ENCODE data around the gene NT5C1A. TPM values are rescaled to one million over a fixed set of nuclear protein-coding genes. Genes with fewer than 3 reads are reported as not detected.

The NT5C1A gene
- polyA plus RNA-seq, 2 of the 4 experiments (the other 2 are of a cell fraction): not detected

GRCh38 chr1:39626646-39627045, 45.3 kb downstream of the NT5C1A start:
- 85% methylated on average over 15 of the region's 16 CpGs for WGBS (ENCODE audit: missing lambda C conversion rate)
- no peak overlapping the region for H3K4me3 ChIP-seq
- POLR2A ChIA-PET: no interaction called here
- no peak overlapping the region for H3K4me2 ChIP-seq
- DNase-seq (ENCODE audit: low read depth in 1 of 2, low spot score in 1 of 2) (no peak), ATAC-seq (no peak), FAIRE-seq (no peak)
- no peak overlapping the region for H3K27ac ChIP-seq
- CTCF ChIA-PET: interaction anchor here (0.9 to 1.5 kb wide), 3 partner anchors 10 to 27 kb away, joined by 3 to 7 read pairs (median 3); no protein-coding TSS in a partner anchor
- no peak for TF ChIP-seq BHLHE40 (IDR thresholded peaks at IDR 0.05; ENCODE audit: low read depth, low read length)
- no peak for TF ChIP-seq TFCP2L1 (CRISPR knock-in tag; IDR thresholded peaks at IDR 0.05)
- TF ChIP-seq CBX8 (IDR thresholded peaks at IDR 0.05): no peak
- no peak for TF ChIP-seq KDM5A (IDR thresholded peaks at IDR 0.05)
- no peak for TF ChIP-seq RNF2 (IDR thresholded peaks at IDR 0.05; ENCODE audit: borderline replicate concordance, low read depth)
- TF ChIP-seq, protein P1, sequence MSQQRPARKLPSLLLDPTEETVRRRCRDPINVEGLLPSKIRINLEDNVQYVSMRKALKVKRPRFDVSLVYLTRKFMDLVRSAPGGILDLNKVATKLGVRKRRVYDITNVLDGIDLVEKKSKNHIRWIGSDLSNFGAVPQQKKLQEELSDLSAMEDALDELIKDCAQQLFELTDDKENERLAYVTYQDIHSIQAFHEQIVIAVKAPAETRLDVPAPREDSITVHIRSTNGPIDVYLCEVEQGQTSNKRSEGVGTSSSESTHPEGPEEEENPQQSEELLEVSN (IDR thresholded peaks at IDR 0.05; ENCODE audit: borderline replicate concordance, low read depth): no peak
- no peak for TF ChIP-seq POLR2AphosphoS2 (conservative IDR thresholded peaks at IDR 0.05; ENCODE audit: low read length)
- no peak for TF ChIP-seq MYC (IDR thresholded peaks at IDR 0.05; ENCODE audit: borderline replicate concordance, low read length)
- TF ChIP-seq CBX2 (IDR thresholded peaks at IDR 0.05; ENCODE audit: borderline replicate concordance, low read depth): no peak
- TF ChIP-seq ZSCAN20 (CRISPR knock-in tag; IDR thresholded peaks at IDR 0.05): no peak
- TF ChIP-seq PHF8 (IDR thresholded peaks at IDR 0.05; ENCODE audit: borderline replicate concordance, low read depth): no peak
- TF ChIP-seq CTCF (IDR thresholded peaks at IDR 0.05): no peak
- TF ChIP-seq, protein P2, sequence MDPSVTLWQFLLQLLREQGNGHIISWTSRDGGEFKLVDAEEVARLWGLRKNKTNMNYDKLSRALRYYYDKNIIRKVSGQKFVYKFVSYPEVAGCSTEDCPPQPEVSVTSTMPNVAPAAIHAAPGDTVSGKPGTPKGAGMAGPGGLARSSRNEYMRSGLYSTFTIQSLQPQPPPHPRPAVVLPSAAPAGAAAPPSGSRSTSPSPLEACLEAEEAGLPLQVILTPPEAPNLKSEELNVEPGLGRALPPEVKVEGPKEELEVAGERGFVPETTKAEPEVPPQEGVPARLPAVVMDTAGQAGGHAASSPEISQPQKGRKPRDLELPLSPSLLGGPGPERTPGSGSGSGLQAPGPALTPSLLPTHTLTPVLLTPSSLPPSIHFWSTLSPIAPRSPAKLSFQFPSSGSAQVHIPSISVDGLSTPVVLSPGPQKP (IDR thresholded peaks at IDR 0.05; ENCODE audit: low read depth, low read length): no peak
- TF ChIP-seq, protein P3, sequence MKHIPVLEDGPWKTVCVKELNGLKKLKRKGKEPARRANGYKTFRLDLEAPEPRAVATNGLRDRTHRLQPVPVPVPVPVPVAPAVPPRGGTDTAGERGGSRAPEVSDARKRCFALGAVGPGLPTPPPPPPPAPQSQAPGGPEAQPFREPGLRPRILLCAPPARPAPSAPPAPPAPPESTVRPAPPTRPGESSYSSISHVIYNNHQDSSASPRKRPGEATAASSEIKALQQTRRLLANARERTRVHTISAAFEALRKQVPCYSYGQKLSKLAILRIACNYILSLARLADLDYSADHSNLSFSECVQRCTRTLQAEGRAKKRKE (CRISPR knock-in tag; IDR thresholded peaks at IDR 0.05; ENCODE audit: low read depth): no peak
- TF ChIP-seq RFX5 (IDR thresholded peaks at IDR 0.05): no peak
- no peak for TF ChIP-seq HEYL (CRISPR knock-in tag; IDR thresholded peaks at IDR 0.05)
- TF ChIP-seq NR3C1 (IDR thresholded peaks at IDR 0.05): no peak
- no peak for TF ChIP-seq KDM1A (IDR thresholded peaks at IDR 0.05; ENCODE audit: low read depth)
- H3K9me3 ChIP-seq: no peaks in the 10 kb centered on the region
- H3K4me1 ChIP-seq: no peaks in the 10 kb centered on the region

DNA sequence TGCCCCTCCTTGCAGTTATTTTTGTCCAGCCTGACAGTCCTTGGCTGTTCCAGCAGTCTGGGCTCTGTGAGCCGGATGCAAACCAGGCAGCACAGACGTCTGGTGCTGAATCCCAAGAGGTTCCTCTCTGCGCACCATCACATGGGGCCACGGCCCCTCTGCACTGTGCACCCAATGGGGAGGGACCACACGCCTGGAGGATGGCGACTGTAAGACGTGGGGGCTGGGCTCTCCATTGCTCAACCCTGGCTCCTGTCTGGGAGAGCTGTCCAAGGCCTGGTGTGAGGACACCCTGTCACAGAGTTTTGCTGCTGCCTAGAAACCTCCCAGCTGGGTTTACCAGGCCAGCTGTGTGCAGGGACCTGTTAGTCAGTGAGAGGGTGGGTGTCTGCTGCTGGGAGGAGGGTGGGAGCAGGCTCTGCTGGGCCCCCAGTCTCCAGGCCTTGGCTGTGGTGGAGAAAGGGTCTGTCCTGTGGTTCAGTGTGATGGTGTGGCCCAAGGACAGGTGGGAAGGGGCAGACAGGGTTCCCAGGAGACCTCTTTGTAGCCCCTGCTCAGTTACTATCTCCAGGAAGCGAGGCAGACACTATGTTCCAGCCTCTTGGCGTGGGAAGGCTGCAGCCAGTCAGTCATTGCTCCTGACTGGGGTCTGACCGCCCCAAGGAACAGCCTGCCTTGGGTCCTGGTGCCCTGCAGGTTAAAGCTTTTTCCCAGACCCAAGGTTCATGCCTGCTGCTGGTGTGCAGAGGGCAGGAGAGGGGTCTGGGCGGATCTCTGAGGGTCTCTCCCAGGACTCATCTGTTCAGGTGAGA, 46.2 kb downstream of the NT5C1A start:
- H3K4me2 ChIP-seq: no peak overlapping the region
- no peak for FAIRE-seq
- H3K4me1 ChIP-seq: no peaks in the 10 kb centered on the region
- no peak for ATAC-seq
- TF ChIP-seq RCOR1 (IDR thresholded peaks at IDR 0.05; ENCODE audit: low read depth, low read length): no peak
- TF ChIP-seq ZC3H11A (IDR thresholded peaks at IDR 0.05): no peak
- TF ChIP-seq, protein P2 (IDR thresholded peaks at IDR 0.05; ENCODE audit: low read depth, low read length): no peak
- no peak for TF ChIP-seq RNF2 (IDR thresholded peaks at IDR 0.05; ENCODE audit: borderline replicate concordance, low read depth)
- no peak for TF ChIP-seq MYC (IDR thresholded peaks at IDR 0.05; ENCODE audit: borderline replicate concordance, low read length)
- TF ChIP-seq HOXB13 (CRISPR knock-in tag; IDR thresholded peaks at IDR 0.05; ENCODE audit: low read depth): no peak
- TF ChIP-seq CHD4 (IDR thresholded peaks at IDR 0.05; ENCODE audit: borderline replicate concordance): no peak
- no peak for TF ChIP-seq MAFK (IDR thresholded peaks at IDR 0.05; ENCODE audit: partially characterized antibody)
- TF ChIP-seq CEBPB (IDR thresholded peaks at IDR 0.05): no peak
- TF ChIP-seq SMC3 (IDR thresholded peaks at IDR 0.05): no peak
- no peak for TF ChIP-seq NR3C1 (IDR thresholded peaks at IDR 0.05)
- TF ChIP-seq EP300 (IDR thresholded peaks at IDR 0.05): no peak
- TF ChIP-seq HOXB5 (CRISPR knock-in tag; IDR thresholded peaks at IDR 0.05): no peak
- TF ChIP-seq NFE2L2 (conservative IDR thresholded peaks at IDR 0.05; ENCODE audit: low read length): no peak
- no peak for TF ChIP-seq ZSCAN20 (CRISPR knock-in tag; IDR thresholded peaks at IDR 0.05)
- no peaks in the 10 kb centered on the region for H3K9me3 ChIP-seq
- CTCF ChIA-PET: interaction anchor here (1.2 to 1.5 kb wide), 3 partner anchors 14 to 28 kb away, joined by 3 to 7 read pairs (median 3); partner anchors contain the start of gene HEYL
- no peak overlapping the region for H3K4me3 ChIP-seq
- DNase-seq (ENCODE audit: low read depth in 1 of 2, low spot score in 1 of 2): no peak
- H3K27ac ChIP-seq: no peak overlapping the region
- 79% methylated on average over 8 of the region's 11 CpGs for WGBS (ENCODE audit: missing lambda C conversion rate)
- POLR2A ChIA-PET: no interaction called here
